ENCODE measurements around the gene CMTM5.

The CMTM5 gene

GRCh38 chr14:23376482-23377197, at the start of gene CMTM5:
CMTM5 (plus strand) TSS chr14:23377046; CDS start chr14:23377252, 206 bp downstream.
- DNase-seq (ENCODE audit: low spot score): no peak
- in situ Hi-C loops (cut with MboI; ENCODE audit: low pct_unique_long_range_greater_than_20kb, low sequenced_read_pairs, unreplicated experiment): no loop called here
- TF ChIP-seq, protein P1, sequence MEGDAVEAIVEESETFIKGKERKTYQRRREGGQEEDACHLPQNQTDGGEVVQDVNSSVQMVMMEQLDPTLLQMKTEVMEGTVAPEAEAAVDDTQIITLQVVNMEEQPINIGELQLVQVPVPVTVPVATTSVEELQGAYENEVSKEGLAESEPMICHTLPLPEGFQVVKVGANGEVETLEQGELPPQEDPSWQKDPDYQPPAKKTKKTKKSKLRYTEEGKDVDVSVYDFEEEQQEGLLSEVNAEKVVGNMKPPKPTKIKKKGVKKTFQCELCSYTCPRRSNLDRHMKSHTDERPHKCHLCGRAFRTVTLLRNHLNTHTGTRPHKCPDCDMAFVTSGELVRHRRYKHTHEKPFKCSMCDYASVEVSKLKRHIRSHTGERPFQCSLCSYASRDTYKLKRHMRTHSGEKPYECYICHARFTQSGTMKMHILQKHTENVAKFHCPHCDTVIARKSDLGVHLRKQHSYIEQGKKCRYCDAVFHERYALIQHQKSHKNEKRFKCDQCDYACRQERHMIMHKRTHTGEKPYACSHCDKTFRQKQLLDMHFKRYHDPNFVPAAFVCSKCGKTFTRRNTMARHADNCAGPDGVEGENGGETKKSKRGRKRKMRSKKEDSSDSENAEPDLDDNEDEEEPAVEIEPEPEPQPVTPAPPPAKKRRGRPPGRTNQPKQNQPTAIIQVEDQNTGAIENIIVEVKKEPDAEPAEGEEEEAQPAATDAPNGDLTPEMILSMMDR (IDR thresholded peaks at IDR 0.05; ENCODE audit: extremely low read depth, insufficient read depth, missing control alignments): no peak

DNA sequence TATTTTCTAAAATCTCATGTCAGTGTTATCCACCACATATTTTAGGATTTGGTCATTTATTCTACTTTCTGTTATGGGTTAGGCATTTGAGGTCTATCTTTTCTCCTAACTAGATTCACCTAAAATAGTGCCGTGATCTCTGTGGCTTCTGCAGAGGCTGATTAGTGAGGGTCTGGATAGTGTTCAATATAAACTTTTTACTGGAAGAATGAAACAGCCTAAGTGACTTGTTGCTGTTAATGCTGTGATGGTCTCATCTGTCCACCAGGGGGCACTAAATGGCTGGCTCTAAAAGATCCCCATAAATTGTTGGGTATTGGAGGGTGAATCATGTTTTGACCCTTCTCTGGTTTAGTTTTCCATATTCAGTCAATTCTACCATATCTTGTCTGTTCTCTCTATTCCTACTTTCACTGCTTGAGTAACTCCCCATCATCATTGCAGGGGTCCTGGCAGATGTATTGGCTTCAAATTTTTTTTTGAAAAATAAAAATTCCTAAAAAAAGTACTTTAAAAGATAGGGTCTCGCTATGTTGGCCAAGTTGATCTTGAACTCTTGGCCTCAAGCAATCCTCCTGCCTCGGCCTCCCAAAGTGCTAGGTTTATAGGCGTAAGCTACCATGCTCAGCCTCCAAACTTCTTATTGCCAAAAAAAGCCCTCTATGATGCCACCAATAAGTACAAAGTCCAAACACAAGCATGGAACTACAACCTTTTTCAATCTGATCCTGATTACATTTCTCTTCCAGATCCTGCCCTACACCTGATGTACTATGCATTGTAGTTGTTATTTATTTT, 48.7 kb upstream of the CMTM5 start:
- in situ Hi-C loops (cut with MboI; ENCODE audit: low pct_unique_long_range_greater_than_20kb, low sequenced_read_pairs, unreplicated experiment): no loop called here
- DNase-seq (ENCODE audit: low spot score): peak; percentile 86
- TF ChIP-seq, protein P1 (IDR thresholded peaks at IDR 0.05; ENCODE audit: extremely low read depth, insufficient read depth, missing control alignments): peak; percentile 88

GRCh38 chr14:23335623-23336022, 41.2 kb upstream of the CMTM5 start:
- no peak for DNase-seq (ENCODE audit: low spot score)
- TF ChIP-seq, protein P1 (IDR thresholded peaks at IDR 0.05; ENCODE audit: extremely low read depth, insufficient read depth, missing control alignments): no peak
- in situ Hi-C loops (cut with MboI; ENCODE audit: low pct_unique_long_range_greater_than_20kb, low sequenced_read_pairs, unreplicated experiment): no loop called here

DNA sequence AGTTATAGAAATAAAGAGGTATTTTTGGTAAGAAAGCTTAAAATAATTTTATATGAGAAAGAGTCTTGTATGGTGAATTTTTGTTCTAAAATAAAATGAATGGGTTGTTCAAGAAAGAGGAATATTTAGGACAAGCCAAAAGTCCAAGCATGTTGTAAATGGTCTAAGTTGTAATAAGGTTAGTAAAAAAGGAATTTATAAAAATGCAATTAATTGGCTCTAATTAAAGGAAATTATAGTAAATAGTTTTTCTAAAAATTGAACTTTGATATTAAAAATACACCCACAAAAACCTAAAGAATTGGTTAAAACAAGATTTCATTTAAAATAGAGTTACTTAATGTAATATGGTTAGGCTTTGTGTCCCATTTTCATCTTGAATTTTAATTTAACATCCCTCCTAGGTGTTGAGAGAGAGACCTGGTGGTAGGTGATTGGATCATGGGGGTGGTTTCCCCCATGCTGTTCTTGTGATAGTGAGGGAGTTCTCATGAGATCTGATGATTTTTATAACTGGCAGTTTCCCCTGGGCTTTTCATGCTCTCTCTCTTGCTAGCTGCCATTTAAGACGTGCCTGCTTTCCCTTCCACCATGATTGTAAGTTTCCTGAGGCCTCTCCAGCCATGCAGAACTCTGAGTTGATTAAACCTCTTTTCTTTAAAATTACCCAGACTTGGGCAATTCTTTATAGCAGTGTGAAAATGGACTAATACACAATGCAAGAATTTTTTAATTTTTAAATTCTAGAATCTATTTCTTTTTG, 37.2 kb upstream of the CMTM5 start:
- in situ Hi-C loops (cut with MboI; ENCODE audit: low pct_unique_long_range_greater_than_20kb, low sequenced_read_pairs, unreplicated experiment): no loop called here
- TF ChIP-seq, protein P1 (IDR thresholded peaks at IDR 0.05; ENCODE audit: extremely low read depth, insufficient read depth, missing control alignments): no peak
- DNase-seq (ENCODE audit: low spot score): no peak

- in situ Hi-C loops (cut with MboI; ENCODE audit: low pct_unique_long_range_greater_than_20kb, low sequenced_read_pairs, unreplicated experiment): no loop called here
- no peak for DNase-seq (ENCODE audit: low spot score)
- TF ChIP-seq, protein P1 (IDR thresholded peaks at IDR 0.05; ENCODE audit: extremely low read depth, insufficient read depth, missing control alignments): no peak
Measured at GRCh38 chr14:23344481-23344880, 32.4 kb upstream of the CMTM5 start.

DNA sequence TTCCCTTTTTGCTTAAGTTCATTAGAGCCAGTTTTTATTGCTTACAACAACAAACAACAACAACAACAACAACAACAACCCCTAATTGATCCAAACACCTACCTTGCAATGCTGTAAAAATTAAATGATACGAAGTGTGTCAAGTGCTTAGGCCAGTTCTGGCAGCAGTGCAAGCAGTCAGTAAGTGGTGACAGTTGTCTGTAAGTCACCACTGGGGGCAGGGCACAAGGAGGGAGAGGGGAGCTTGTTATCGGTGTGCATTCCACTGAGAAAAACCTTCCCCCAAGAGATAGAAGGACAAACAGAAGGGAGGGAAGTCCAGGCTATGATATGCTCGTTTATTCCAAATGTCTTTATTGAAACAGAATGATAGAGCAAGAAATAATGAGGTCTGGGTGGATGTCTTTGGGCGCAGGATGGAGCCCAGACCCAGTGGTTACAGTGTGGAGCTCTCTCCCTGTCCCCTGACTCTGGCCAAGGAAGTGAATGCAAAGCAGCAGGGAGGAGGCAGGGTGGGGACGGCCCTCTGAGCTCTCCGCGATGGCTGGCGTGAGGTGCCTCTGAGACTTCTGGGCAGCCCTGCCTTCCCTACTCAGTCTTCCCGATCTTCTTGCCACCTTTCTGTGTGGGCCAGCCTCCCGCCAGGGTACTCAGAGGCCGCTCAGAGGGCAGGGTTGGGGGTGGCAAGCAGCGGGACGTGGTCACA, 30.7 kb upstream of the CMTM5 start:
- no peak for DNase-seq (ENCODE audit: low spot score)
- TF ChIP-seq, protein P1 (IDR thresholded peaks at IDR 0.05; ENCODE audit: extremely low read depth, insufficient read depth, missing control alignments): no peak
- in situ Hi-C loops (cut with MboI; ENCODE audit: low pct_unique_long_range_greater_than_20kb, low sequenced_read_pairs, unreplicated experiment): no loop called here
